ENCODE data around the gene PLA2G12A. TPM values are rescaled to one million over a fixed set of nuclear protein-coding genes. Genes with fewer than 3 reads are reported as not detected.

Gene PLA2G12A
- total and polyA plus RNA-seq, 10 of the 15 experiments (the other 5 are each of a cell fraction or from before 2014, with no cell fraction given) = 3.7 to 36.8 (median 15.5) TPM

- CTCF ChIA-PET = no interaction called here
- Histone ChIP-seq H3K4me3 (no peak overlapping the region), H3K27me3 (replicated peaks in 1 of 2; ENCODE audit: control insufficient read depth in 2 of 2, insufficient read depth in 2 of 2, low read length in 1 of 2) (no peaks in the 10 kb centered on the region), H3K9me3 (replicated peaks; ENCODE audit: control insufficient read depth, insufficient read depth, low read length) (peaks cover 3% of the 10 kb centered on the region; the same call in 1 of the 3 replicates), H4K20me1 (ENCODE audit: control insufficient read depth, insufficient read depth) (no peaks in the 10 kb centered on the region), H2AFZ (ENCODE audit: control insufficient read depth, low read depth, low read length) (no peak overlapping the region), H3K4me2 (ENCODE audit: control insufficient read depth, insufficient read depth) (no peak overlapping the region), H3K9ac (ENCODE audit: control insufficient read depth, insufficient read depth, low read length) (no peak overlapping the region), H3K36me3 (ENCODE audit: control insufficient read depth in 2 of 2, insufficient read depth in 2 of 2, low read length in 1 of 2) (peaks cover 0 to 5% of the 10 kb centered on the region in 2 experiments; a peak in 1 of 4 replicates), H3K27ac (ENCODE audit: control insufficient read depth, insufficient read depth) (no peak overlapping the region), H3K4me1 (ENCODE audit: control insufficient read depth, insufficient read depth, low read length) (no peaks in the 10 kb centered on the region; the same call in 1 of the 2 replicates), H3K79me2 (ENCODE audit: control insufficient read depth, insufficient read depth, low read length) (no peaks in the 10 kb centered on the region; the same call in 1 of the 2 replicates)
- DNase-seq (ENCODE audit: low read depth, low spot score) = no peak
- ATAC-seq = no peak
- intact Hi-C loops (cut with micrococcal nuclease; ENCODE audit: unreplicated experiment) (no loop called here), in situ Hi-C loops (cut with MboI) (no loop called here)
- SMC1A ChIA-PET (ENCODE audit: uncharacterized antibody, unreplicated experiment) = no interaction called here
- whole genome bisulfite sequencing (ENCODE audit: insufficient coverage, insufficient replicate concordance, low lambda C conversion rate, missing lambda C conversion rate) = 100% methylated on average over 3 of the region's 7 CpGs
- no peak for FAIRE-seq
- POLR2A ChIA-PET = interaction anchor here (0.7 kb wide), 1 partner anchor 24 kb away, joined by 6 read pairs; no protein-coding TSS in a partner anchor
- BruUV-seq (replicated peaks) = no TSS peak
- TF ChIP-seq SREBF1 (IDR thresholded peaks at IDR 0.05; ENCODE audit: low read length) (no peak), JUNB (IDR thresholded peaks at IDR 0.05) (no peak), ZNF622 (IDR thresholded peaks at IDR 0.05) (no peak), RBBP5 (conservative IDR thresholded peaks at IDR 0.05) (no peak), GATAD2B (conservative IDR thresholded peaks at IDR 0.05; ENCODE audit: low read depth) (no peak), ELK1 (IDR thresholded peaks at IDR 0.05; ENCODE audit: low read depth, low read length) (no peak), ZNF207 (IDR thresholded peaks at IDR 0.05; ENCODE audit: borderline replicate concordance) (no peak), IKZF2 (IDR thresholded peaks at IDR 0.05) (no peak), POLR2A (IDR thresholded peaks at IDR 0.05; ENCODE audit: low read depth, low read length) (no peak), USF2 (IDR thresholded peaks at IDR 0.05; ENCODE audit: borderline replicate concordance, low read depth, low read length) (no peak)
- RAD21 ChIA-PET (ENCODE audit: unreplicated experiment) = no interaction called here
These were observed 8.8 kb downstream of the PLA2G12A start for GRCh38 chr4:109721033-109721432.
